CD4-positive, CD25-positive, alpha-beta regulatory T cell (primary cell): ENCODE results near the gene SLC22A6. TPM values are rescaled to one million over a fixed set of nuclear protein-coding genes. Genes with fewer than 3 reads are reported as not detected.
"Not testable (repeated sequence)": the region's sequence is repeated elsewhere in the genome, so short reads cannot be mapped to it uniquely, and the experiment has no call there.

ENCODE experiments used
- ATAC-seq, 2 donors: fragments of 150-1000 bp; cut with Tn5 transposase; one replicate each; pipeline ENCODE4 v1.10.0; 2021; ENCODE audit warnings: low read depth in 2 of 2, moderate number of reproducible peaks in 2 of 2, moderate library complexity in 1 of 2
- DNase-seq, 3 donors: peaks; one replicate each; pipeline versions ENCODE4 v3.0.0 to v3.0.0-alpha.2; 2012 to 2022; ENCODE audit warnings: mixed read lengths in 1 of 3
- H3K27ac ChIP-seq: one replicate; pipeline ENCODE4 v1.7.0; 2013; ENCODE audit warnings: mild to moderate bottlenecking, low read length; ENCODE audit not compliant: insufficient read depth, poor library complexity, severe bottlenecking
- H3K27me3 ChIP-seq: one replicate; pipeline ENCODE4 v1.7.0; 2013; ENCODE audit warnings: low read length; ENCODE audit not compliant: control insufficient read depth, insufficient read depth
- H3K36me3 ChIP-seq: one replicate; pipeline ENCODE4 v1.7.0; 2013; ENCODE audit warnings: mild to moderate bottlenecking, low read length, moderate library complexity; ENCODE audit not compliant: control insufficient read depth, insufficient read depth
- H3K4me1 ChIP-seq: 2 replicates; pipeline ENCODE4 v1.7.0; 2013; ENCODE audit warnings: mild to moderate bottlenecking, low read length; ENCODE audit not compliant: insufficient read depth, control insufficient read depth, poor library complexity, severe bottlenecking
- H3K4me3 ChIP-seq: one replicate; pipeline ENCODE4 v1.7.0; 2013; ENCODE audit warnings: low read depth, mild to moderate bottlenecking, low read length, moderate library complexity
- H3K9me3 ChIP-seq, 2 experiments: 1 replicate in 1 of 2; 2 replicates in 1 of 2; pipeline ENCODE4 v1.7.0; 2013; ENCODE audit warnings: low read length in 2 of 2, mild to moderate bottlenecking in 1 of 2, moderate library complexity in 1 of 2; ENCODE audit not compliant: control insufficient read depth in 2 of 2
- H3K27ac Mint-ChIP-seq, 3 donors: one replicate each; pipeline ENCODE4 v1.8.0; 2020 to 2022; ENCODE audit warnings: mild to moderate bottlenecking in 3 of 3, mixed read lengths in 3 of 3, moderate library complexity in 2 of 3
- H3K27me3 Mint-ChIP-seq: one replicate; pipeline ENCODE4 v1.8.0; 2022; ENCODE audit warnings: mild to moderate bottlenecking, mixed read lengths
- H3K36me3 Mint-ChIP-seq: one replicate; pipeline ENCODE4 v1.8.0; 2020; ENCODE audit warnings: mixed read lengths
- H3K4me1 Mint-ChIP-seq, 4 donors: one replicate each; pipeline ENCODE4 v1.8.0; 2020 to 2022; ENCODE audit warnings: mixed read lengths in 4 of 4, mild to moderate bottlenecking in 1 of 4
- H3K4me3 Mint-ChIP-seq, 4 donors: one replicate each; pipeline ENCODE4 v1.8.0; 2020 to 2022; ENCODE audit warnings: mild to moderate bottlenecking in 4 of 4, mixed read lengths in 4 of 4, moderate library complexity in 3 of 4
- H3K9me3 Mint-ChIP-seq, 7 donors: one replicate each; pipeline ENCODE4 v1.8.0; 2020 to 2022; ENCODE audit warnings: mixed read lengths in 7 of 7, mild to moderate bottlenecking in 3 of 7, moderate library complexity in 2 of 7
- polyA plus RNA-seq, 4 donors: library from polyadenylated mRNA; unstranded; fragments of 300-500 nt; fragmentation: Illumina TruSeq; gene quantifications; one replicate each; pipeline ENCODE4 v1.2.3, GENCODE V29; 2021
- total RNA-seq: library from RNA; stranded (reverse); gene quantifications from one replicate; pipeline ENCODE4 v1.2.3, GENCODE V29; 2022

Gene SLC22A6
- total and polyA plus RNA-seq, 5 donors from 2014 or later: not detected

DNA sequence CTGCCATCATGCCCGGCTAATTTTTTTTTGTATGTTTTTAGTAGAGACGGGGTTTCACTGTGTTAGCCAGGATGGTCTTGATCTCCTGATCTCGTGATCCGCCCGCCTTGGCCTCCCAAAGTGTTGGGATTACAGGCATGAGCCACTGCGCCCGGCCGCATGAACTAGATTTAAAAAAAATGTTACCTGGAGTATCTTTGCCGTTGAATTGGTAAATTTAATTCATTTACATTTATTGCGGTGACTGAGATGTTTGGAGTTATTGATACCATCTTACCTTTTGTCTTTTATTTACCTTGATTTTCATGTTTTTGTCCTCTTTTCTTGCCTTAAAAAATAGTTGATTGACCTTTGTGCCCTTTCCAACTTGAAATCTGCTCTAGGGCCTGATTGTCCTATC is 39.2 kb downstream of the SLC22A6 start:
- H3K27ac ChIP-seq, DNase-seq, H3K4me3 ChIP-seq, H3K9me3 ChIP-seq, H3K27me3 ChIP-seq, H3K4me1 Mint-ChIP-seq, H3K9me3 Mint-ChIP-seq, H3K4me3 Mint-ChIP-seq, H3K27ac Mint-ChIP-seq, H3K4me1 ChIP-seq, ATAC-seq, H3K36me3 Mint-ChIP-seq, H3K36me3 ChIP-seq: not testable (repeated sequence)
- H3K27me3 Mint-ChIP-seq: peaks cover 47% of the 10 kb centered on the region

- not testable (repeated sequence) for H3K36me3 ChIP-seq, DNase-seq, H3K4me1 ChIP-seq, H3K27ac Mint-ChIP-seq, H3K36me3 Mint-ChIP-seq, H3K4me3 Mint-ChIP-seq, H3K4me1 Mint-ChIP-seq, H3K27ac ChIP-seq, ATAC-seq, H3K27me3 ChIP-seq, H3K4me3 ChIP-seq, H3K9me3 ChIP-seq, H3K9me3 Mint-ChIP-seq
- H3K27me3 Mint-ChIP-seq: peaks cover 32% of the 10 kb centered on the region
These were observed 47.2 kb downstream of the SLC22A6 start for GRCh38 chr11:62937528-62937927.

DNA sequence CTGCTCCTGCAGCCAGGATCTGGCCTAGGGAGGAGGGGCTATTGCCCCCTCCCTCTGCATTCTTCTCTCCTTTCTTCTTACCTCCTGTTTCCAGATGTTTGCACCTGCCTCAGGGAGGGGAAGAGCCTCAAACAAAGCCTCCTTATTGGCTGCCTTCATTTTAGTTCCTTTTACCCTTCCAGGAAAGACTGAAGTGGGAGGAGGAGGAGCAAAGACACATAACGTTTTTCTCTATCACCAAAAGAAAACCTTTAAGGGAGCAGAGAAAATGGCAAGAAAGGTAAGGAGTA is 50.3 kb downstream of the SLC22A6 start:
- Histone ChIP-seq H3K9me3 (no peaks in the 10 kb centered on the region), H3K4me3 (no peak overlapping the region), H3K36me3 (no peaks in the 10 kb centered on the region), H3K27me3 (no peaks in the 10 kb centered on the region), H3K27ac (no peak overlapping the region), H3K4me1 (no peaks in the 10 kb centered on the region)
- H3K36me3 Mint-ChIP-seq: no peaks in the 10 kb centered on the region
- no peak overlapping the region for H3K4me3 Mint-ChIP-seq
- H3K9me3 Mint-ChIP-seq: peaks cover 0 to 3% (median 0%) of the 10 kb centered on the region in 7 donors
- DNase-seq (no peak), ATAC-seq (no peak)
- no peak overlapping the region for H3K27ac Mint-ChIP-seq
- peaks cover 37% of the 10 kb centered on the region for H3K27me3 Mint-ChIP-seq
- H3K4me1 Mint-ChIP-seq: no peaks in the 10 kb centered on the region

GRCh38 chr11:62933750-62934495 is 50.8 kb downstream of the SLC22A6 start:
- H3K9me3 ChIP-seq: no peaks in the 10 kb centered on the region
- H3K36me3 Mint-ChIP-seq: no peaks in the 10 kb centered on the region
- H3K4me3 Mint-ChIP-seq: no peak overlapping the region
- no peak overlapping the region for H3K4me3 ChIP-seq
- DNase-seq: no peak
- peaks cover 37% of the 10 kb centered on the region for H3K27me3 Mint-ChIP-seq
- ATAC-seq: no peak
- no peak overlapping the region for H3K27ac ChIP-seq
- no peaks in the 10 kb centered on the region for H3K4me1 ChIP-seq
- peaks cover 0 to 3% (median 0%) of the 10 kb centered on the region in 7 donors for H3K9me3 Mint-ChIP-seq
- H3K27ac Mint-ChIP-seq: no peak overlapping the region
- H3K27me3 ChIP-seq: no peaks in the 10 kb centered on the region
- H3K4me1 Mint-ChIP-seq: no peaks in the 10 kb centered on the region
- no peaks in the 10 kb centered on the region for H3K36me3 ChIP-seq

DNA sequence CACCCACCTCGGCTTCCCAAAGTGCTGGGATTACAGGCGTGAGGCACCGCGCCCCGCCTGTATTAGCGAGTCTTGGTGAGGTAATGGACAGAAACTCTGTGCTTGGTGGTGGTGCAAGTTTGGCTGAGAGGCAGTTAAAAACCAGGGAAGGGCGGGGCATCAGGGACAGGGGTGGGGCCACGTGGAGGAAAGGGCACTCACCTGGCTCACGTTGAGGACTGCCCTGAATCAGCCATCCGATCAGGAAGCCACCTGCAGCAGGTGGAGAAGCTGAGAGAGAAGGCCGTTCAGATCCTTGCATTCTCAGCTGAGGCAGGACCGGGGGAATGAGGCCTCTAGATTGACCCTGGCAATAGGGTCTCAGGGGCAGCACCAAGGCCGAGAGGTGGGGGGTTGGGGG is 51.5 kb downstream of the SLC22A6 start:
- DNase-seq: no peak
- Mint-ChIP-seq H3K4me3 (no peak overlapping the region), H3K9me3 (peaks cover 0 to 3% (median 0%) of the 10 kb centered on the region in 7 donors), H3K4me1 (no peaks in the 10 kb centered on the region), H3K27ac (no peak overlapping the region), H3K36me3 (no peaks in the 10 kb centered on the region), H3K27me3 (peaks cover 44% of the 10 kb centered on the region)
- no peak for ATAC-seq
- Histone ChIP-seq H3K9me3 (no peaks in the 10 kb centered on the region), H3K27ac (no peak overlapping the region), H3K36me3 (no peaks in the 10 kb centered on the region), H3K27me3 (peaks cover 6% of the 10 kb centered on the region), H3K4me1 (no peaks in the 10 kb centered on the region), H3K4me3 (no peak overlapping the region)

GRCh38 chr11:62931499-62932278 is 53.1 kb downstream of the SLC22A6 start:
- ATAC-seq: no peak
- Histone ChIP-seq H3K27me3 (peaks cover 15% of the 10 kb centered on the region), H3K9me3 (no peaks in the 10 kb centered on the region), H3K36me3 (no peaks in the 10 kb centered on the region), H3K4me1 (no peaks in the 10 kb centered on the region), H3K4me3 (no peak overlapping the region), H3K27ac (no peak overlapping the region)
- H3K27ac Mint-ChIP-seq: peak overlapping the region in 1 of 3 donors; percentile 13
- no peaks in the 10 kb centered on the region for H3K36me3 Mint-ChIP-seq
- no peak overlapping the region for H3K4me3 Mint-ChIP-seq
- peaks cover 0 to 1% (median 0%) of the 10 kb centered on the region in 7 donors for H3K9me3 Mint-ChIP-seq
- H3K27me3 Mint-ChIP-seq: peaks cover 51% of the 10 kb centered on the region
- no peak for DNase-seq
- peaks cover 0 to 6% (median 0%) of the 10 kb centered on the region in 4 donors for H3K4me1 Mint-ChIP-seq

DNA sequence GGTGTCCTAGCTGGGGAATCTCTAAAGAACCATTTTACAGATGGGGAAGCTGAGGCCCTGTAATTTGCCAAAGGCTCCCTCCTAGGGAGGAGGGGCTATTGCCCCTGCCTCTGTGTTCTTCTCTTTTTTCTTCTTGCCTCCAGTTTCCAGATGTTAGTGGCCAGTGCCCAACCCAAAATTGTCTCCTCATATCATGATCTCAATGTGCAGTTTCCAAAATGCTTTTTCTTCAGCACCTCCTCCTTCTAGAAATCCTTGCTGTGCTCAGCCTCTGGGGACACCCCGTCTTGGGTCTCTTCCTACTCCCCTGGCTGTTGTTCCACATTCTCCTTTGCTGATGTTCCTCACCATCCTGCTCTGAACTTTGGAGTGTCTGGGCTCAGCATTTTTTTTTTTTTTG is 54.1 kb downstream of the SLC22A6 start:
- ATAC-seq: no peak
- no peak for DNase-seq
- Histone ChIP-seq H3K4me1 (peaks cover 10% of the 10 kb centered on the region), H3K4me3 (no peak overlapping the region), H3K27me3 (peaks cover 15% of the 10 kb centered on the region), H3K9me3 (no peaks in the 10 kb centered on the region), H3K27ac (no peak overlapping the region), H3K36me3 (no peaks in the 10 kb centered on the region)
- Mint-ChIP-seq H3K4me3 (no peak overlapping the region), H3K27ac (no peak overlapping the region), H3K36me3 (no peaks in the 10 kb centered on the region), H3K9me3 (peaks cover 0 to 1% (median 0%) of the 10 kb centered on the region in 7 donors), H3K4me1 (peaks cover 0 to 14% (median 1%) of the 10 kb centered on the region in 4 donors), H3K27me3 (peaks cover 61% of the 10 kb centered on the region)

- Mint-ChIP-seq H3K4me1 (peaks cover 0 to 18% (median 3%) of the 10 kb centered on the region in 4 donors), H3K27me3 (peaks cover 67% of the 10 kb centered on the region), H3K4me3 (no peak overlapping the region), H3K36me3 (no peaks in the 10 kb centered on the region), H3K9me3 (peaks cover 0 to 2% (median 0%) of the 10 kb centered on the region in 7 donors), H3K27ac (no peak overlapping the region)
- Histone ChIP-seq H3K4me3 (no peak overlapping the region), H3K4me1 (peaks cover 11% of the 10 kb centered on the region), H3K9me3 (no peaks in the 10 kb centered on the region), H3K27me3 (peaks cover 15% of the 10 kb centered on the region), H3K27ac (no peak overlapping the region), H3K36me3 (no peaks in the 10 kb centered on the region)
- no peak for ATAC-seq
- no peak for DNase-seq
These were observed 54.6 kb downstream of the SLC22A6 start for GRCh38 chr11:62930157-62930556.
